Psoas muscle (tissue), 8 donors: ENCODE measurements around the gene MPDU1. TPM values are rescaled to one million over a fixed set of nuclear protein-coding genes. Genes with fewer than 3 reads are reported as not detected.

Experiments used
- ATAC-seq, 4 donors: fragments of 200-7000 bp; cut with Tn5 transposase; one replicate each; pipeline ENCODE4 v1.9.1; 2020; ENCODE audit warnings: moderate library complexity in 3 of 4, mild to moderate bottlenecking in 2 of 4
- DNase-seq, 2 donors: peaks; one replicate each; pipeline ENCODE4 v3.0.0-alpha.2; 2020
- H3K27ac ChIP-seq: fragments of 200-600 bp; one replicate; pipeline ENCODE4 v1.8.0; 2022
- H3K27me3 ChIP-seq, 3 donors: fragments of 200-600 bp in 1 of 3; one replicate each; pipeline versions ENCODE4 v1.6.1 to v1.8.0; 2013 to 2022; ENCODE audit warnings: low read length in 2 of 3, mild to moderate bottlenecking in 2 of 3, moderate library complexity in 1 of 3; ENCODE audit not compliant: insufficient read depth in 3 of 3
- H3K36me3 ChIP-seq, 2 donors: fragments of 200-600 bp in 1 of 2; one replicate each; pipeline versions ENCODE4 v1.6.1 to v1.8.0; 2013 to 2022; ENCODE audit warnings: low read depth in 1 of 2, mild to moderate bottlenecking in 1 of 2, moderate library complexity in 1 of 2; ENCODE audit not compliant: insufficient read depth in 1 of 2
- H3K4me1 ChIP-seq: fragments of 200-600 bp; one replicate; pipeline ENCODE4 v1.8.0; 2022
- H3K4me3 ChIP-seq: fragments of 200-600 bp; one replicate; pipeline ENCODE4 v1.8.0; 2022; ENCODE audit warnings: mild to moderate bottlenecking
- H3K9me3 ChIP-seq: fragments of 200-600 bp; one replicate; pipeline ENCODE4 v1.8.0; 2022
- CTCF ChIP-seq: fragments of 200-600 bp; IDR thresholded peaks from one replicate; pipeline ENCODE4 v1.8.0; 2022; ENCODE audit warnings: antibody characterized with exemption
- WGBS, 3 donors: extraction: QIAGEN DNeasy Blood & Tissue Kit; methylation state at CpG; one replicate each; pipeline versions ENCODE4 v1.1.6 to v1.1.7; 2013; 5-methylcytosine and 5-hydroxymethylcytosine counted together
- intact Hi-C, 2 donors: fragments of 100-400 bp; cut with DNase I; formaldehyde crosslinking; loops; one replicate each; pipeline versions ENCODE4 v1.11.0 to v1.14.2; 2022
- polyA plus RNA-seq, 3 donors: library from polyadenylated mRNA; stranded (reverse); fragments of 200-250 nt; gene quantifications; one replicate each; pipeline ENCODE4 v1.2.3, GENCODE V29; 2013
- total RNA-seq, 4 donors: library from RNA; stranded (reverse); fragmentation: NEBNext Ultra II Directional in 2 of 4; extraction: Animal tissue kit (Norgen Biotek cat#: 25700) in 2 of 4; gene quantifications; one replicate each; pipeline versions ENCODE4 v1.2.1 to v1.2.4, GENCODE V29; 2021 to 2023
- donor health status: healthy with polysubstance abuse.
- donor health status: DM: no; HTN: no; CAD: no; lungs with moderate emphysema.
- donor health status: Bipolar disorder and iron deficiency.
- donor health status: healthy.
- donor health status: DM: yes; HTN: yes; CAD: no.
- donor health status: DM: no; HTN: no; CAD: no.
- donor health status: DM: no; HTN: no; CAD: no.
- donor health status: DM: yes; HTN: yes; CAD: no.

The MPDU1 gene
- total and polyA plus RNA-seq, 7 donors: 19.3 to 147 (median 40.6) TPM

GRCh38 chr17:7579834-7580603 lies 3.6 kb upstream of the MPDU1 start:
- intact Hi-C loops: loop anchor here in 1 of 2 donors (1.0 to 10.0 kb wide), 3 partner anchors 34 to 345 kb away; partner anchors contain the start of genes DVL2, FXR2, PHF23 and TP53
- H3K27me3 ChIP-seq: no peaks in the 10 kb centered on the region
- no peak for TF ChIP-seq CTCF
- peak overlapping the region; percentile 41 for H3K4me3 ChIP-seq
- WGBS, 3 donors: 64 to 78% (median 68%) methylated on average over 12 of the region's 12 CpGs
- no peaks in the 10 kb centered on the region for H3K9me3 ChIP-seq
- peaks cover 12 to 39% of the 10 kb centered on the region in 2 donors for H3K36me3 ChIP-seq
- peak overlapping the region; percentile 89 for H3K27ac ChIP-seq
- no peak for ATAC-seq
- DNase-seq: no peak
- H3K4me1 ChIP-seq: peaks cover 61% of the 10 kb centered on the region

GRCh38 chr17:7580604-7581575 lies 2.8 kb upstream of the MPDU1 start:
- no peak for DNase-seq
- Histone ChIP-seq H3K36me3 (peaks cover 10 to 33% of the 10 kb centered on the region in 2 donors), H3K27me3 (no peaks in the 10 kb centered on the region), H3K27ac (peak overlapping the region; percentile 89), H3K9me3 (no peaks in the 10 kb centered on the region), H3K4me3 (peak overlapping the region; percentile 41), H3K4me1 (peaks cover 59% of the 10 kb centered on the region)
- intact Hi-C loops: loop anchor here in 1 of 2 donors (5.0 to 10.0 kb wide), 2 partner anchors 106 to 346 kb away; partner anchors contain the start of genes DVL2, PHF23, TP53 and WRAP53
- TF ChIP-seq CTCF: no peak
- ATAC-seq: no peak
- 81 to 88% (median 83%) methylated on average over 21 to 23 of the region's 23 CpGs for WGBS, 3 donors

- H3K27me3 ChIP-seq: no peaks in the 10 kb centered on the region
- intact Hi-C loops: loop anchor here in 1 of 2 donors (5.0 to 10.0 kb wide), 2 partner anchors 105 to 348 kb away; partner anchors contain the start of genes DVL2, PHF23, TP53 and WRAP53
- peaks cover 45% of the 10 kb centered on the region for H3K4me1 ChIP-seq
- DNase-seq (peak; percentile 48 to 75), ATAC-seq (no peak)
- WGBS, 3 donors: 83 to 86% (median 85%) methylated on average over 34 to 36 of the region's 36 CpGs
- peaks cover 4 to 32% of the 10 kb centered on the region in 2 donors for H3K36me3 ChIP-seq
- H3K4me3 ChIP-seq: peak overlapping the region; percentile 78
- no peak for TF ChIP-seq CTCF
- H3K9me3 ChIP-seq: no peaks in the 10 kb centered on the region
- peak overlapping the region; percentile 89 for H3K27ac ChIP-seq
These were observed 1.0 kb upstream of the MPDU1 start for GRCh38 chr17:7582396-7583252.
